COLO668 (cell line): ENCODE data around the gene POLD3.
A peak's percentile ranks its signal among the peaks of the same experiment; 100 is the strongest.

Source experiments
- DNase-seq: peaks from one replicate; lab custom pipeline; 2025; ENCODE audit not compliant: unreplicated experiment; lab: John Stamatoyannopoulos, UW

POLD3 gene

GRCh38 chr11:74672332-74672955 is 80.1 kb downstream of the POLD3 start:
- DNase-seq = no peak

DNA sequence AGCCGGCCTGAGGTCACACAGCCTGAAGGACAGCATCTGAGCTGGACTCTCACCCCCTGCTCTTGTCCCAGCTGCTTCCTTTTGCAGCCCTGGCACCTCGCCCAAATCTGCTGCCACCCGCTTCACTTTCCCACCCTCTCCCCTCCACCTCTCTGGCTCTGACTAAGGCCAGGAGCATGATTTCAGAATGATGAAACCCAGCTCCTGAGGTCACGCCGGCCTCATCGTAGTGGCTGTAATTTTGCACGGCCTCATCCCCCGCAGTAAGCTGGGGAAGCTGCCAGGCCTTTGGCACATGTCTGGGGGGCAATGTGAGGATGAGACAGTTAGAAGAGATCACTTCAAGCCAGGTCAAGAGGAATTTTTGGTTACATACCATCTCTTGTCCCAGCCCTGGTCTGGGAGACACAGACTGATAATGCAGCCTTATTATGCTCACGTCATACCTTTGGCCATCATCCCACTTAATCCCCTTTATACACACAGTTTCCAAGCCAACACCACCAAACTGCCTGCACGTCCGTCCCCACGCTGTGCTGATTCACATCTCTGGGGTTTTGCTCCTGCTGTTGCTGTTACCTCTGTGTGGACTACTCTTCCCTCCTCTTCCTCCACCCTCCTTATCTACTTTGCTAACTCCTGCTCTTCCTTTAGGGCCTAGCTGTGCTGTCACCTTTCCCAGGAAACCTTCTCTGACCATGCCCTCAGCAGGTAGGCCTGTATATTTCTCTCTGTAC is 80.7 kb downstream of the POLD3 start:
- DNase-seq = peak; percentile 14

GRCh38 chr11:74673693-74674360 is 81.4 kb downstream of the POLD3 start:
- no peak for DNase-seq

GRCh38 chr11:74675761-74676160 is 83.4 kb downstream of the POLD3 start:
- DNase-seq = no peak

DNA sequence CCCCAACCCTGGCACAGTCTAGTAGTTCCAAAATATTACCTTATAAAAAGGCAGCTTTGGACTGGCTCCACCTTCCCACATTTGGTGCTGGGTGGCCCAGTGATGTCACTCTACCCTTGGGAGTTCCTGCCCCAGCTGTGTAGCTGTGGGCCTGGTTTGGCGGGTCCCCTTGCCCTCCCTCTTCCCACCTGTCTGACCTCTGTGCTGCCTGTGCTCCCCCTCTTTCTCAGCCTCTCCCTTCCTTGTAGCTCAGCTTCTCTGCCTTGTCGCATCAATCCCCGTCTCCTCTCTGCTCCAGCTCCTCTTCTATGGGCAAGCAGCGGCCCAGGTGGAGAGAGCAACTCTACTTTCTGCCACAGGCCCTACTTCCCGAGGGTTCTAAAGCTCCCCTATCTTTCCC is 84.2 kb downstream of the POLD3 start:
- no peak for DNase-seq

- no peak for DNase-seq
These were observed 84.7 kb downstream of the POLD3 start for GRCh38 chr11:74677131-74677530.

DNA sequence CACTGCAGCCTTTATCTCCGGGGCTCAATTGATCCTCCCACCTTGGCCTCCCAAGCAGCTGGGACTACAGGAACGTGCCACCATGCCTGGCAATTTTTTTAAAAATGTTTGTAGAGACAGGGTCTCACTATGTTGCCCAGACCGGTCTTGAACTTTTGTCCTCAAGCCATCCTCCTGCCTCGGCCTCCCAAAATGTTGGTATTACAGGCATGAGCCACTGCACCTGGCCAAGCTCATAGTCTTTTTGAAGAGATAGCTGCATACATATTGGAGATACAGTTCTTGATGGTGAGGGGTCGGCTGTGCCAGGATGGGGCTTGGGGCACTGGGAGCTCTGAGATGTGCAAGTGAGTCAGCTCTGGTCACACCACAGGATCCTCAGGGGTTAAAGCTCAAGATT is 85.7 kb downstream of the POLD3 start:
- DNase-seq = no peak

GRCh38 chr11:74678591-74679512 is 86.5 kb downstream of the POLD3 start:
- DNase-seq = no peak

DNA sequence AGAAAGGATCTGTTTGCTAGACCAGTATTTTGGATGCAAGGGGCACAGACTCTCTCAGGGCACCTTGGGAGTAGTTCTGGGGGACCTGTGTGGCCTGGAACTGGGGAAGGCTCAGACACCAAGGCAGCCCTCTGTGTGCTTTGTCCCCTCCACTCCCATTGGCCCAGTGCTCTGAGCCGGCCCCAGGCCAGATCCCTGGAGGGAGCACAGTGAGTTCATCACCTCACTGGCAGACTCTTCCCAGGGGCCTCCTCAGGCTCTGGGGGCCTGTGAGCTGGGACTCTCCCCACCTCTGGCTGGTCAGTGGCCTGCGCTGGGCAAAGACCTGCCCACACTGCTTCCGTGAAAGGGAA is 87.1 kb downstream of the POLD3 start:
- no peak for DNase-seq

DNA sequence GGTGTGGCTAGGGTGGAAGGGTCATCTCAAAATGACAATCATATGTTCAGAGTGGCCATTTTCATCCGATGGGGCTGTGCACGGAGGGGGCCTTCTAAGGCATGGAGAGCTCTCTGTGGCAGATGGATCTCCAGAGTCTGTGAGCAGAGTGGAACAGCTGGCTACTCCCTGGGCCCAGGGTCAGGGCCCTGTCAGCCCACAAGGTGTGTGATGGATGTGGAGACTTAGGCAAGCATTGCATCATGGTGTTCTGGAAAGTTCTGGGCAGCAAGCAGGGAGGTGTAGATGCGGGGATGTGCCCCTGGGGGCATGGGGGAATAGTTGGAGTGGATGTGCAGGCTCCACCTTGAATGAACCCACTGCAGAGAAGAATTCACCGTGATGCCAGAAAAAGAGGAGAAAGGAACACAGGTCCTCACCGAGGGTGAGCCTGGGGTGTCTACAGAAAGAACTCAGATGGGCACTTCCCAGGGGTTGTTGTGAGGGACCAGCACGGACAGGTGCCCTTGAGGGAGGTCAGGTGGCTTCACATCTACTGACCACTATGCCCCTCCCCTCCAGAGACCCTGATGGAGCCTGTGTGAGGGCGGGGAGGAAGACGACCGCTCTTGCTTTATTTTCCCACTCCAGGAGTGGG is 87.8 kb downstream of the POLD3 start:
- DNase-seq = no peak

DNA sequence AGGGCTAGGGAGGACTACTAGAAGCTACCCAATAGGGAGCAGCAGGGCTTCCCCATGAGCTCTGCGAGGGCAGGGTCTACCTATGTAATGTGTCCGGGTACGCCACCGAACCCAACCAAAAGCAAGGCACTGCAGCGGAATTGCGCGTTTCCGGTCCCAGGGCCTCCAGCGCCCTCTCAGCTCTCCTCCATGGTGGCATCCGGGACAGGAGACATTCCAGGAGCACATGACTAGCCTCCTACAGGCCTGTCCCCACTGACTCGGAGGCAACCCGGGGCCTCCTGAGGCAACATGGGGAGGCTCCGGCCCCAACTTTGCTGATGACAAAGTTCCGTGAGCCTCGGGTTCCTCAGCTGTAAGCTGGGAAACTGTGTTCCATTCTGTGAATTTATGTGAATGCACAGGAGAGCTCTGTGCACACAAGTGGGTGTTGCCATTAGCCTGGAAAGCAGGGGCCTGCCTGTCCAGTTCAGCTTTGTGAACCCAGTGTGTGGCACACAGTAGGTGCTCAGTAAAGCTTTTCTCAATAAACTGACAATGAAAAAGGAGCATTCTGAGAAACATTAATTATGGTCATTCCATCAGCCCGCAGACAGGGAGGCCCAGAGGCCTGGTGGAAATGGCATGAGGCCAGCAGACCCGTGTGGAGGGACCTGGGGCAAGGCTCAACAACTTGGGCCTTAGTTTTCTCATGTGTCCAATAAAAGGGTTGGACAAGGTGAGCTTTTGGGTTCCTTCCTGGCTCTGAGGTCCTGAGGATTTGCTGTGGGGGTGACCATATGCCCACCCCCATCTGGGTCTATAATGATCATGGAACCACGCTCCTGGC is 88.5 kb downstream of the POLD3 start:
- no peak for DNase-seq

- peak; percentile 29 for DNase-seq
These were observed 89.6 kb downstream of the POLD3 start for GRCh38 chr11:74681686-74682651.

DNA sequence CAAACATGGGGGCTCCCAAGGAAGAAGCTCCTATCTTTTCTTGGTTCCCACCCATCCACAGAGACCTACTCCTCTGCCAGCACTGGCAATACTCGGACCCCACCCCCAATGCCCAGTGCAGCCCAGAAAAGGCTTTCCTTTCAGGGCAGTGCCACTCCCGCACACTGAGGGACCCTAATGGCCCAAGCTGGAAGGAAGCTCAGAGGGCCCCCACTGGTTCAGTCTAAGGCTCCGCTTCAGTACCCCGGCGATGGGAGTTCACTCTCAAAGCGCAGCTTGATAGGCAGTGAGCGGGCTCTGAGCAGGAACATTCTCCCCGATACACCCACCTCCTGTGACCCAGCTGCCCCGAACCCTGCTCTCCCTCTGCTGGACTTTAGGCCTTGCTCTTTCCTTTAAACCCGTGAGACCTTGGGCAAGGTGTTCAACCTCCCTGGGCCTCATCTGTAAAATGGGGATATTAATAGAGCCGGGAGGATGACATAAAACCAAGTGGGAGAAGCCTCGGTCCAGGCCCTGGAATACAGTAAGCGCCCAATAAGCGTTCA is 90.4 kb downstream of the POLD3 start:
- no peak for DNase-seq

- peak; percentile 16 for DNase-seq
These were observed 91.0 kb downstream of the POLD3 start for GRCh38 chr11:74683279-74683871.

DNA sequence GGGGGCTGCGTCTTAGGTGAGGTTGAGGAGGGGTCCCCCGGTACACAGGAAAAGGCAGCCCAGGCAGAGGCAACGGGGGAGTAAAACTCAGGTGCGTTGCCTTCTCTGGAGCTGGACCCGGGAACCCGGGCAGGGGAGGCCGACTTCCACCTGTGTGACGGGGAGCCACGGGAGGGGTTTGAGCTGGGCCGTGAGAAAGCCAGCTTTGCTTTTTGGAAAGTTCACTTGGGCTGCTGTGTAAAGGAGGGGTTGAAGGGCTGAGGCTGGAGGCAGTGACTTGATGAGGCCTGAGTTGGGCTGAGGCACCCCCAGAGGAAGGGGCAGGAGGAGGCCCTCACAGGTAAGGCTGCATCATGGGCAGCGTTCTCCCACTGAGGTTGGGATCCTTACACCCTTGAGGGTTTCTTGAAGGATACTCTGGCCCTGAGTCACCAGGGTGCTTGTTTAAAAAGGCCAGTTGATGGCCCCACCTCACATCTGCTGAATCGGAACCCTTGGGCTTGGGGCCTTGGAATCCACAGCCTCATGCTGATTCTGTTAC is 91.6 kb downstream of the POLD3 start:
- no peak for DNase-seq

GRCh38 chr11:74684661-74685060 is 92.3 kb downstream of the POLD3 start:
- DNase-seq = no peak

GRCh38 chr11:74685338-74685737 is 93.0 kb downstream of the POLD3 start:
- DNase-seq = no peak

DNA sequence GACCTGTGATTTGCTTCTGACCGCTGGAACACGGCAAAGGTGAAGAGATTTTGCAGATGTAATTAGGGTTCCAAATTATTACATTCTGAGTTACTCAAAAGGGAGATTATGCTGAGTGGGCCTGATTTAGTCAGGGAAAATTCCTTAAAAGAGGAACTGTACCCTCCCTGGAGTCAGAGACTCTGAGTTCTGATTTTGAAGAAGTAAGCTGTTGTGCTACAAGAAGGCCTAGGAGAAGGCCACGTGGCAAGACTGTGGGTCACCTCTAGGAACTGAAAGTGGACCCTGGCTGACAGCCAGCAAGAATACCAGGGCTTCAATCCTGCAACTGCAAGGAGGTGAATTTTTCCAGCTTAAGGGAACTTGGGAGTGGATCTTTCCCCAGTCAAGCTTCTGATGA is 93.5 kb downstream of the POLD3 start:
- no peak for DNase-seq
